Mononuclear cell (primary cell): ENCODE data around the gene RFESD. TPM values are rescaled to one million over a fixed set of nuclear protein-coding genes. Genes with fewer than 3 reads are reported as not detected.
"Not testable (repeated sequence)": the region's sequence is repeated elsewhere in the genome, so short reads cannot be mapped to it uniquely, and the experiment has no call there.

ENCODE experiments used
- H3K27me3 ChIP-seq: 2 replicates; pipeline ENCODE4 v1.6.0; 2011; ENCODE audit warnings: low read length, control low read depth; ENCODE audit not compliant: insufficient read depth
- H3K4me1 ChIP-seq: 2 replicates; pipeline ENCODE4 v1.5.1; 2011; ENCODE audit warnings: mild to moderate bottlenecking, low read length, control low read depth; ENCODE audit not compliant: insufficient read depth
- H3K4me3 ChIP-seq: 2 replicates; pipeline ENCODE4 v1.5.1; 2011; ENCODE audit warnings: mild to moderate bottlenecking, low read length, moderate library complexity
- H3K9me3 ChIP-seq: 2 replicates; pipeline ENCODE4 v1.5.1; 2011; ENCODE audit warnings: low read depth, mild to moderate bottlenecking, control low read depth, low read length
- total RNA-seq: library from RNA; depleted of rRNA; stranded (reverse); fragments of >200 nt; gene quantifications from one replicate; pipeline ENCODE4 v1.2.3, GENCODE V29; 2012

RFESD gene
- total RNA-seq, 1 donor, result 3.6 TPM

GRCh38 chr5:95697781-95698681, 51.5 kb downstream of the RFESD start:
- no peaks in the 10 kb centered on the region for H3K4me1 ChIP-seq

GRCh38 chr5:95699337-95699736, 52.8 kb downstream of the RFESD start:
- Histone ChIP-seq H3K4me1 (no peaks in the 10 kb centered on the region), H3K9me3 (no peaks in the 10 kb centered on the region), H3K27me3 (no peaks in the 10 kb centered on the region), H3K4me3 (no peak overlapping the region)

More at GRCh38 chr5:95697781-95698681, 51.5 kb downstream of the RFESD start:
- H3K27me3 ChIP-seq, result no peaks in the 10 kb centered on the region
- no peak overlapping the region for H3K4me3 ChIP-seq
- H3K9me3 ChIP-seq, result no peaks in the 10 kb centered on the region

- H3K9me3 ChIP-seq, result no peaks in the 10 kb centered on the region
- H3K4me1 ChIP-seq, result no peaks in the 10 kb centered on the region
- no peak overlapping the region for H3K4me3 ChIP-seq
- no peaks in the 10 kb centered on the region for H3K27me3 ChIP-seq
These were observed 54.5 kb downstream of the RFESD start for GRCh38 chr5:95701074-95701473.

DNA sequence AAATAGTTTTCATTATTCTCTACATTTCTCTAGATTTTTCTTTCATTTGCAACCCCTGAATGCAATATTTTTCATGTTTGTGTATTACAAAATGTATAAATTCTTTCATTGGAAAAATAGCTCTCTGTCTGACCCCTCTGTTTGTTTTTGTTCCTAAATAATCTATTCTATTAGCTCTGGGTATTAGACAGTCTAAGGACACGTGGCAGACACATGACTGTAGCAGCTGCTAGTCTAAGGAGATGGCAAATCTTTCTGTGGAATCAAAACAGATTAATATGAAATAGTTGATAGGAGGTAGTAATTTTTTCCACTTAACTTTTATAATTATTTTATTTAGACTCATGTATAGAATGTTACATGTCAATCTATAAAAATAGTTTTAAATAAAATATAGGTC, 57.6 kb downstream of the RFESD start:
- Histone ChIP-seq H3K4me1 (no peaks in the 10 kb centered on the region), H3K9me3 (no peaks in the 10 kb centered on the region), H3K4me3 (no peak overlapping the region), H3K27me3 (no peaks in the 10 kb centered on the region)

- H3K4me3 ChIP-seq, H3K27me3 ChIP-seq, H3K9me3 ChIP-seq, H3K4me1 ChIP-seq: not testable (repeated sequence)
These were observed 59.6 kb downstream of the RFESD start for GRCh38 chr5:95706196-95706595.

DNA sequence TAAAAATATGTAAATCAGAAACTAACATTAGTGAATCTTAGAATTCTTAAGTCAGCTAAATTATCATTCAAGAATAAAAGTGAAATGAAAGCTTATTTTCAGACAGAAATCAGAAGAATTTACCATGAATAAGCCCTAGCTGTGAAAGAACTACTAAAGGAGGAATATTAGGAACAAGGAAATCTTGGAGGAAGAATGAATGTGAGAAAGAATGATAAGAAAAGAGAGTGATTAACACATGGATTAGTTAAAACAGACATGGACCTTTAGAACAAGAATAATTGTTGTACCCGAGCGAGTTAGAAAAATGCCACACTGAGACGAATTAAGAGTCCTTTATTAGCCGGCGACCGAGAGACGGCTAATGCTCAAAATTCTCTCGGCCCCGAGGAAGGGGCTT, 60.5 kb downstream of the RFESD start:
- H3K27me3 ChIP-seq, result no peaks in the 10 kb centered on the region
- no peaks in the 10 kb centered on the region for H3K4me1 ChIP-seq
- no peak overlapping the region for H3K4me3 ChIP-seq
- H3K9me3 ChIP-seq, result no peaks in the 10 kb centered on the region

Other genes with a start within 250 kb of the RFESD start
- gene SKIC3, start 91.8 kb upstream of the RFESD start, total RNA-seq, result 65.0 TPM
- 2.6 TPM for gene ARSK, start 91.7 kb upstream of the RFESD start, total RNA-seq
- 0.42 TPM for gene GPR150, start 26.7 kb upstream of the RFESD start, total RNA-seq
- not detected for gene SPATA9, start 36.2 kb downstream of the RFESD start, total RNA-seq
- 23.3 TPM for gene RHOBTB3, start 84.6 kb downstream of the RFESD start, total RNA-seq
- 28.8 TPM for gene GLRX, start 175.9 kb downstream of the RFESD start, total RNA-seq